WTC11 (cell line): ENCODE data around the gene FCGR3B. TPM values are rescaled to one million over a fixed set of nuclear protein-coding genes. Genes with fewer than 3 reads are reported as not detected.
"Not testable (repeated sequence)": the region's sequence is repeated elsewhere in the genome, so short reads cannot be mapped to it uniquely, and the experiment has no call there.

Experiments
- ATAC-seq: fragments of 200-7000 bp; cut with Tn5 transposase; 2 replicates; pipeline ENCODE4 v1.10.0; 2021; ENCODE audit warnings: mild to moderate bottlenecking, moderate library complexity
- CTCF ChIA-PET: fragments of 300-600 bp; sonication (Branson Sonifier 250); formaldehyde crosslinking; loops from one replicate; lab custom pipeline; 2021; ENCODE audit warnings: antibody characterized with exemption; lab: Charles Lee
- POLR2A ChIA-PET: fragments of 350-600 bp; sonication (Branson Sonifier 250); formaldehyde crosslinking; loops from one replicate; lab custom pipeline; 2021; ENCODE audit warnings: antibody characterized with exemption; lab: Charles Lee
- DNase-seq: peaks from one replicate; pipeline ENCODE4 v3.0.0; 2021; ENCODE audit warnings: low spot score
- H3K27ac Mint-ChIP-seq: 2 replicates; pipeline ENCODE4 v1.8.0; 2021; ENCODE audit warnings: mixed read lengths
- H3K27me3 Mint-ChIP-seq: 2 replicates; pipeline ENCODE4 v1.8.0; 2021; ENCODE audit warnings: low read depth, mild to moderate bottlenecking, moderate library complexity, mixed read lengths
- H3K36me3 Mint-ChIP-seq: 2 replicates; pipeline ENCODE4 v1.8.0; 2021; ENCODE audit warnings: mixed read lengths
- H3K4me1 Mint-ChIP-seq: 2 replicates; pipeline ENCODE4 v1.8.0; 2022; ENCODE audit warnings: mixed read lengths
- H3K4me3 Mint-ChIP-seq: 2 replicates; pipeline ENCODE4 v1.8.0; 2021; ENCODE audit warnings: mild to moderate bottlenecking, moderate library complexity, mixed read lengths
- H3K9me3 Mint-ChIP-seq: 2 replicates; pipeline ENCODE4 v1.8.0; 2021; ENCODE audit warnings: mixed read lengths
- MYBL2 ChIP-seq: sonication (generic); formaldehyde crosslinking; IDR thresholded peaks from 2 replicates; pipeline ENCODE4 v1.8.1; 2023; ENCODE audit warnings: mild to moderate bottlenecking, moderate library complexity, missing genetic modification reagents
- RORB ChIP-seq: fragments of 250-450 bp; sonication (Bioruptor Pico); IDR thresholded peaks from 2 replicates; pipeline ENCODE4 v1.9.0; 2021; ENCODE audit warnings: mild to moderate bottlenecking
- SP1 ChIP-seq: sonication (generic); formaldehyde crosslinking; conservative IDR thresholded peaks from 2 replicates; pipeline ENCODE4 v1.8.1; 2022; ENCODE audit warnings: missing genetic modification reagents
- ZNF232 ChIP-seq: sonication (generic); formaldehyde crosslinking; IDR thresholded peaks from 2 replicates; pipeline ENCODE4 v1.8.0; 2022; ENCODE audit warnings: mild to moderate bottlenecking, missing genetic modification reagents
- total RNA-seq: library from RNA; stranded (reverse); gene quantifications from 3 replicates; pipeline ENCODE4 v1.2.3, GENCODE V29; 2021
- TF ChIP-seq, protein P1 (sequence below): fragments of 250-450 bp; sonication (Bioruptor Pico); IDR thresholded peaks from 2 replicates; pipeline ENCODE4 v1.9.0; 2021; ENCODE audit warnings: mild to moderate bottlenecking
- TF ChIP-seq, protein P2 (sequence below): sonication (generic); formaldehyde crosslinking; IDR thresholded peaks from 2 replicates; pipeline ENCODE4 v1.8.1; 2023; ENCODE audit warnings: mild to moderate bottlenecking, missing genetic modification reagents, borderline replicate concordance
- TF ChIP-seq, protein P3 (sequence below): fragments of 250-450 bp; sonication (Bioruptor Pico); IDR thresholded peaks from 2 replicates; pipeline ENCODE4 v1.9.0; 2021; ENCODE audit warnings: mild to moderate bottlenecking
- TF ChIP-seq, protein P4 (sequence below): fragments of 250-450 bp; sonication (Bioruptor Pico); conservative IDR thresholded peaks from 2 replicates; pipeline ENCODE4 v1.9.0; 2021; ENCODE audit warnings: mild to moderate bottlenecking

The FCGR3B gene
- total RNA-seq, 1 experiment from 2014 or later = not detected

DNA sequence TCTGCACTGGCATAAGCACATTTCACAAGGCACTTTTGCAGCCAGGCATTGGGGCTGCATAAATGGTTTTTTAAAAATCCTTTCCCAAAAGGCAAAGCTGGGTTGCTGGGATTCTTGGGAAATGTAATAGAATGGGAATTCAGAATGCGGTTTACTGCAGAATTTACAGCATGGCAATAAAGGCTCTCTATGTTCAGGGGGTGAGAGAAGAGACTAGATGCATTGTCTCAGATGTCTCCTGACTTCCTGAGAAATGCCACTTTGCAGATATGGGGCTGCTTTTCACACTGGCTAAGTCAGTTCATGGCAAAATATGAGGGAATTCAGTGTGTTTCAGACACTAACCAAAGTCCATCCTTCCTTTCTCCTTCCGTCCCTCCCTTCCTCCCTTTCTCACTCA is 45.5 kb upstream of the FCGR3B start (continued):
- TF ChIP-seq, protein P1, sequence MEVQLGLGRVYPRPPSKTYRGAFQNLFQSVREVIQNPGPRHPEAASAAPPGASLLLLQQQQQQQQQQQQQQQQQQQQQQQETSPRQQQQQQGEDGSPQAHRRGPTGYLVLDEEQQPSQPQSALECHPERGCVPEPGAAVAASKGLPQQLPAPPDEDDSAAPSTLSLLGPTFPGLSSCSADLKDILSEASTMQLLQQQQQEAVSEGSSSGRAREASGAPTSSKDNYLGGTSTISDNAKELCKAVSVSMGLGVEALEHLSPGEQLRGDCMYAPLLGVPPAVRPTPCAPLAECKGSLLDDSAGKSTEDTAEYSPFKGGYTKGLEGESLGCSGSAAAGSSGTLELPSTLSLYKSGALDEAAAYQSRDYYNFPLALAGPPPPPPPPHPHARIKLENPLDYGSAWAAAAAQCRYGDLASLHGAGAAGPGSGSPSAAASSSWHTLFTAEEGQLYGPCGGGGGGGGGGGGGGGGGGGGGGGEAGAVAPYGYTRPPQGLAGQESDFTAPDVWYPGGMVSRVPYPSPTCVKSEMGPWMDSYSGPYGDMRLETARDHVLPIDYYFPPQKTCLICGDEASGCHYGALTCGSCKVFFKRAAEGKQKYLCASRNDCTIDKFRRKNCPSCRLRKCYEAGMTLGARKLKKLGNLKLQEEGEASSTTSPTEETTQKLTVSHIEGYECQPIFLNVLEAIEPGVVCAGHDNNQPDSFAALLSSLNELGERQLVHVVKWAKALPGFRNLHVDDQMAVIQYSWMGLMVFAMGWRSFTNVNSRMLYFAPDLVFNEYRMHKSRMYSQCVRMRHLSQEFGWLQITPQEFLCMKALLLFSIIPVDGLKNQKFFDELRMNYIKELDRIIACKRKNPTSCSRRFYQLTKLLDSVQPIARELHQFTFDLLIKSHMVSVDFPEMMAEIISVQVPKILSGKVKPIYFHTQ (CRISPR knock-in tag) = no peak
- TF ChIP-seq MYBL2 (CRISPR knock-in tag) (no peak), RORB (CRISPR knock-in tag) (no peak), ZNF232 (CRISPR knock-in tag) (no peak), SP1 (CRISPR knock-in tag) (no peak)
- TF ChIP-seq, protein P2, sequence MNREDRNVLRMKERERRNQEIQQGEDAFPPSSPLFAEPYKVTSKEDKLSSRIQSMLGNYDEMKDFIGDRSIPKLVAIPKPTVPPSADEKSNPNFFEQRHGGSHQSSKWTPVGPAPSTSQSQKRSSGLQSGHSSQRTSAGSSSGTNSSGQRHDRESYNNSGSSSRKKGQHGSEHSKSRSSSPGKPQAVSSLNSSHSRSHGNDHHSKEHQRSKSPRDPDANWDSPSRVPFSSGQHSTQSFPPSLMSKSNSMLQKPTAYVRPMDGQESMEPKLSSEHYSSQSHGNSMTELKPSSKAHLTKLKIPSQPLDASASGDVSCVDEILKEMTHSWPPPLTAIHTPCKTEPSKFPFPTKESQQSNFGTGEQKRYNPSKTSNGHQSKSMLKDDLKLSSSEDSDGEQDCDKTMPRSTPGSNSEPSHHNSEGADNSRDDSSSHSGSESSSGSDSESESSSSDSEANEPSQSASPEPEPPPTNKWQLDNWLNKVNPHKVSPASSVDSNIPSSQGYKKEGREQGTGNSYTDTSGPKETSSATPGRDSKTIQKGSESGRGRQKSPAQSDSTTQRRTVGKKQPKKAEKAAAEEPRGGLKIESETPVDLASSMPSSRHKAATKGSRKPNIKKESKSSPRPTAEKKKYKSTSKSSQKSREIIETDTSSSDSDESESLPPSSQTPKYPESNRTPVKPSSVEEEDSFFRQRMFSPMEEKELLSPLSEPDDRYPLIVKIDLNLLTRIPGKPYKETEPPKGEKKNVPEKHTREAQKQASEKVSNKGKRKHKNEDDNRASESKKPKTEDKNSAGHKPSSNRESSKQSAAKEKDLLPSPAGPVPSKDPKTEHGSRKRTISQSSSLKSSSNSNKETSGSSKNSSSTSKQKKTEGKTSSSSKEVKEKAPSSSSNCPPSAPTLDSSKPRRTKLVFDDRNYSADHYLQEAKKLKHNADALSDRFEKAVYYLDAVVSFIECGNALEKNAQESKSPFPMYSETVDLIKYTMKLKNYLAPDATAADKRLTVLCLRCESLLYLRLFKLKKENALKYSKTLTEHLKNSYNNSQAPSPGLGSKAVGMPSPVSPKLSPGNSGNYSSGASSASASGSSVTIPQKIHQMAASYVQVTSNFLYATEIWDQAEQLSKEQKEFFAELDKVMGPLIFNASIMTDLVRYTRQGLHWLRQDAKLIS (CRISPR knock-in tag) = no peak
- TF ChIP-seq, protein P3, sequence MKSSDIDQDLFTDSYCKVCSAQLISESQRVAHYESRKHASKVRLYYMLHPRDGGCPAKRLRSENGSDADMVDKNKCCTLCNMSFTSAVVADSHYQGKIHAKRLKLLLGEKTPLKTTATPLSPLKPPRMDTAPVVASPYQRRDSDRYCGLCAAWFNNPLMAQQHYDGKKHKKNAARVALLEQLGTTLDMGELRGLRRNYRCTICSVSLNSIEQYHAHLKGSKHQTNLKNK = no peak
- TF ChIP-seq, protein P4, sequence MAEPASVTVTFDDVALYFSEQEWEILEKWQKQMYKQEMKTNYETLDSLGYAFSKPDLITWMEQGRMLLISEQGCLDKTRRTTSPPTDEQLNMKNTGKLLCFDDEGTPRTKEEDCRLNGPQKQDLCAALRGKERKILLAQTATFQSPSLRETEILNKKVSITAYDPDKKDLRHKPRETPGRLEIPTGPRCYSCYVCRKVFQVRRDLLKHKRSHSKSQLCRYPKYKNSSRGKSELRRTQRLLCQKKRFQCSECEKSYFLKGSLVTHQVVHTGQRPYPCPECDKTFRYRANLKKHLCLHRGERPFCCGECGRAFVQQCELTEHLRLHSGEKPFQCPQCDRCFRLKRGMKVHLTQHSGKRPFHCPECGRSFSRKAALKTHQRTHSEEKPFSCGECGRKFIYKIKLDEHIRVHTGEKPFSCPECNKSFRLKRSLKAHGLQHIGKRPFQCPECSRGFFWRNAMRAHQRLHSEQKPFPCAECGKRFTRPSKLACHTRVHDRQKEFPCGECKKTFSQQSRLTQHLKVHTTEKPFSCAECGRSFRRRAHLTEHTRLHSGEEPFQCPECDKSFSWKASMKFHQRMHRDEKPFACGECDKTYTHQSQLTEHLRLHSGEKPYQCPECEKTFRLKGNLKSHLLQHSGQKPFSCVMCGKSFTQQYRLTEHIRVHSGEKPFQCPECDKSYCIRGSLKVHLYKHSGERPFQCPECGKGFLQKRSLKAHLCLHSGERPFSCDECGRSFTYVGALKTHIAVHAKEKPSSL (CRISPR knock-in tag) = no peak

- H3K4me3 Mint-ChIP-seq, H3K27me3 Mint-ChIP-seq, H3K36me3 Mint-ChIP-seq, ATAC-seq, CTCF ChIA-PET, H3K27ac Mint-ChIP-seq, H3K9me3 Mint-ChIP-seq, DNase-seq, POLR2A ChIA-PET: not testable (repeated sequence)
- peaks cover 25% of the 10 kb centered on the region for H3K4me1 Mint-ChIP-seq
Measured at GRCh38 chr1:161674908-161675307, 43.9 kb upstream of the FCGR3B start.

DNA sequence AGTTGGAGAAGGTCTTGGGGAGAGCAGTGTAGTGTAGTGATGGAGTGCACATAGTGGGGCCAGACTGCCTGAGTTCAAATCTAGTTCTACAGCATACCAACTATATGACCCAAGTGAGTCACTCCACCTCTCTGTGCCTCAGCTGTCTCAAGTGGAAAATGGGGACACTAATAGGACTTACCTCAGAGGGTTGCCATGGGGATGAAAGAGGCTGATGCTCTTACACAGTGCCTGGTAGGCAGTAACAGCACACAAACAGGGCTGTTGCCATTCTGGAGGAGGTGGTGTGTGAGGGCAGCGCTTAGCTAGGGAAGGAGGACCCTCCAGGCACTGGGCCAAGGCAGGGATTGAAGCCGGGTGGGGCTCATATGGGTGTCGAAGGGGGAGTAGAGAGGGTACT is 43.5 kb upstream of the FCGR3B start:
- peaks cover 25% of the 10 kb centered on the region for H3K4me1 Mint-ChIP-seq
- ATAC-seq, H3K27me3 Mint-ChIP-seq, H3K27ac Mint-ChIP-seq, H3K9me3 Mint-ChIP-seq, POLR2A ChIA-PET, DNase-seq, H3K36me3 Mint-ChIP-seq, CTCF ChIA-PET, H3K4me3 Mint-ChIP-seq: not testable (repeated sequence)

DNA sequence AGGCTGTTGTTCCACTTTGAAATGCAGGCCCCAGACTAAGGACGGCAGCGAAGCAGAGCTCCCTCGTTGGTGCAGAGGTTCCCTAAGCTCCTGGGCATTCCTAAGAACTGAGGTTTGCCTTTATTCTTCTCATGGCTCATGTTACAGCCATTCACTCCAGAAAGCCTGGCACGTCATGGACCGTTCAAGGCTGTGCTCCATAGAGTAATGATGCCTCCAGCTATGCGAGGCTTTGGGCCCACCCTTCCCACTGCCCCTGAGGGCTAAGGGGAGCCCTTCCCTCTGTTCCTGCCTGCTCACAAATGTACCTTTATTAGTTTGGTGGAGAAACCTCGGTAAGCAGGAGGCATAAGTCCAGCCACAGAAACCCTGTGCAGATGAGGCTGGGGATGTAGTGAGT is 42.5 kb upstream of the FCGR3B start:
- H3K4me1 Mint-ChIP-seq = peaks cover 25% of the 10 kb centered on the region
- CTCF ChIA-PET, POLR2A ChIA-PET, ATAC-seq, H3K27me3 Mint-ChIP-seq, H3K36me3 Mint-ChIP-seq, H3K4me3 Mint-ChIP-seq, DNase-seq, H3K9me3 Mint-ChIP-seq, H3K27ac Mint-ChIP-seq: not testable (repeated sequence)
